Inflammatory macrophage treated with lipopolysaccharide for 4 hours (primary cell): ENCODE data around the gene HOXB8.
A peak's percentile ranks its signal among the peaks of the same experiment; 100 is the strongest.

Source experiments
- DNase-seq: peaks from one replicate; pipeline ENCODE4 v3.0.0-alpha.2; 2020

Gene HOXB8

DNA sequence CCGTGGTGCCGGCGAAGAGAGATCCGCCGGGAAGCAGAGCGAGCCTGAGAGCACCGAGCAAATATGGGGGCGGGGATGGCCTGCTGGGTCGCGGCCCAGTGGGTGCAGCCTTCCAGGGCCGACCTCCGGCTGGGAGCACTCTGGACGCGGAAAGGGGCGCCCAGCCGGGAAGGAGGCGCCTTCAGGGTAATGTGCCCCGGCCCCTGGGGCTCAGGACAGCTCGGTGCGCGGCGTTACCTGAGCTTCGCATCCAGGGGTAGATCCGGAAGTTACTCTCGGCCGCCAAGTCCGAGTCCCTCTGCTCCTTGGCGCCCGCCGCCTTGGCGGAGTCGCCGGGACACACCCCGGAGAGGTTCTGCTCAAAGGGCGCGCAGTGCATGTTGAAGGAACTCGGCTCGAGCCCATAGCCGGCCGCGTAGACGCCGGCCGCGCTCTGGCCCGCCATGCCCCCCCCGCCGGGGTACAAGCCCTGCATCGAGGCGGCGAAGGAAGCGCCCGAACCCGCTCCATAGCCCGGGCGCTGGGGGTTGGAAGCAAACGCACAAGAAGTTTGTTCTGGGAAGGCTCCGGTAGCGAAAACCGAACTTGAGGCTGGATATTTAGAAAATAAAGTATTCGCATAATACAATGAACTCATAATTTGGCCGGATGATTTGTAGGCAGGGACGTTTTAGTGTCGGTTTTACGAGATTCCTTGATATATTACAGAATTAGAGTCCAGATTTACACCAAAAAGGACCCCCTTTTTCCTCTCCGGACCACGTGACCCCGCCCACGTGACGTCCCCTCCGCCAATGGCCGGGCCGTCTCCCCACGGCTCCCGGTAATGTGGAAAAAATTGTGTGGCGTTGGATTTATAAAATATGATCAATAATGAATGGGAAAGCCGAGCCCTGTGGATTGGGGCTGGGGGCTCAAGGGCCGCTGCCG is 4.5 kb downstream of the HOXB8 start, which contains the start of gene HOXB7:
Gene HOXB7 (minus strand): TSS at position 736 of the 930 bp plus-strand sequence. CDS start 99 bp downstream, at position 637.
- DNase-seq = peak; percentile 37

DNA sequence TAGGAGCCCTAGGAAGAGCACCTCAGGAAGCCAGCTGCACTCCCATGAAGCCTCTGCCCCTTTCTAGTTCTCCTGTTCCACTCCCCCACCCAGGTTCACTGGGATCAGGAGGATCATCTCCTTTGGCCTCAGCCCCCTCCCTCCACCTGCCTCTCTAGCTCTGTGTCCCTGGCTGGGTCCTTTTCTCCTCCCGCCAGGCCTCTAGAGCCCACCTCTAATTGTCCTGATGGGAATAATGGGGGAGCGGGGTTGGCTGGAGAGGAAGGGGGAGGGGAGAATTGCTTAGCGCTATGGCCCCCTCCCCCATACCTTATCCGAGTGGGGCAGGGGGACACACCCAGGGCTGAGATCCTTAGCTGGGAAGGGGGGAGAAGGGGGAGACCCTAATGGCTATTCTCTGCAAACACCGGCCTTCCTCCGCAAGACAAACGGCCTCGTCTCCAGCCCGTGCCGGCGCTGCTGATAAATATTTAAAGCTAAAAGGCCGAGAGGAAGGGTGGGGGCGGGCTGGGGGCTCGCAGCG is 5.3 kb downstream of the HOXB8 start:
- no peak for DNase-seq

DNA sequence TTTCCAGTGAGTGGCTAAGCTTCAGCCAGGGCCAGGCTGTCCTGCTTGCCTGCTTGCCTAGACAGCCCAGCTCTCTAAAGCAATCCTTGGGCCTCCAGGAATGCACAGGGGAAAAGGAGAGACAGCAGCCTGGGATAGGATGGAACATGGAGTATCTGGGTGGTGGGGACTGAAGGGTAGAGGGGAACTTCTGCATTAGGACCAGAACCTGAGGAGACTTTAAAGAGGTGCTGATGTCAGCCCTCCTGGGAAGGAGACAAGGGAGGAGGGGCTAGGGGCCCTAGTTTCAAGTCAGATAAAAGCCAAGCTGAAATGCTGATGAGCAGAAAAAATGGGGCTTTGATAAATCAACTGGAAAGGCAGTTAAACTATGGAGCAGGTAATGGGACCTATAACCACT is 6.1 kb downstream of the HOXB8 start:
- no peak for DNase-seq

DNA sequence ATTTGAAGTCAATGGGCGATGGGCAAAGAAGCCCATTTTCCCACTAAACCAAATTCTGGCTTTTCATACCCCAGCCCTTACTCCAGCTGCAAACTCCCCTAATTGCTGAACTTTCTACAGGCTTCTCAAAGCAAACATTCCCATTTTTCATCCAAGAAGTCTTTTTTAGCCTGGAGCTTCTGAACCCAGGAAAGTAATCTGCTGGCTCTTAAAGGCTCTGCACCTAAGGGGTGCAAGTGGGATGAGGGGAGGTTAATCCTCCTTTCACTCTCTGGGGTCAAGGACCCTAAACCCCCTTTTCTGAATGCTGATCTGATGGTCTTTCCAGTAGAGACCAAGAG is 6.6 kb downstream of the HOXB8 start:
- no peak for DNase-seq

DNA sequence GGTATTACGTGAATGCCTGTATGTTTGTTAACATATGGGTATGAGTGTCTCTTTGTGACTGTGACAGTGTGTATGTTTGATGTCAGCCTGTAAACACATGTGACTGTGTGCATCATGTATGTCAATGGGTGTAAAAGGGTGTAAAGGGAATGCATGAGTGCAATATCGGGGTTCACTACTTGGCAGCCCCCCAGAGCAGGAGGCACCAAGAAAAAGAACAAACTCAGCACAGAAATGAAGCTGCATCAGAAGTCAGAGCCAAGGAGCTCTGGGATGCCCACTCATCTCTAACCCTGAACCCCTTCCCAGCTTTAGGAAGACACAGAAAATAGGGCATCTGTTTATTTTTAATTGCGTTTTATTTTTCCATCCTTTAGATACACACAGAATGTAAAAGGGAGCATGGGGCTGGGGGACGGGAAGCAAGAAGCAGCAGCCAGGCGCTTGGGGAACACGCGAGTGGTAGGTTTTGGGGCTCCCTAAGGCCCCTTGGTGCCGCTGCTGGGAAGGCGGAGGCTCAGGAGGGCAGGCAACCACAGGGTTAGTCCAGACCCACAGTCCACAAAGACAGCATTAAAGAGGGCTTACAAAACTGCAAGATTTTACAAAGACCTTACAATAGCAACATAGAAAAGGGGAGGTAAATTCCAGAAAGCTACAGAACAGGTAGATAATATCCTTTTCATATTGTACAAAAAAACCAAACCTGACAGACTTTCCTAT is 8.0 kb downstream of the HOXB8 start:
- no peak for DNase-seq

DNA sequence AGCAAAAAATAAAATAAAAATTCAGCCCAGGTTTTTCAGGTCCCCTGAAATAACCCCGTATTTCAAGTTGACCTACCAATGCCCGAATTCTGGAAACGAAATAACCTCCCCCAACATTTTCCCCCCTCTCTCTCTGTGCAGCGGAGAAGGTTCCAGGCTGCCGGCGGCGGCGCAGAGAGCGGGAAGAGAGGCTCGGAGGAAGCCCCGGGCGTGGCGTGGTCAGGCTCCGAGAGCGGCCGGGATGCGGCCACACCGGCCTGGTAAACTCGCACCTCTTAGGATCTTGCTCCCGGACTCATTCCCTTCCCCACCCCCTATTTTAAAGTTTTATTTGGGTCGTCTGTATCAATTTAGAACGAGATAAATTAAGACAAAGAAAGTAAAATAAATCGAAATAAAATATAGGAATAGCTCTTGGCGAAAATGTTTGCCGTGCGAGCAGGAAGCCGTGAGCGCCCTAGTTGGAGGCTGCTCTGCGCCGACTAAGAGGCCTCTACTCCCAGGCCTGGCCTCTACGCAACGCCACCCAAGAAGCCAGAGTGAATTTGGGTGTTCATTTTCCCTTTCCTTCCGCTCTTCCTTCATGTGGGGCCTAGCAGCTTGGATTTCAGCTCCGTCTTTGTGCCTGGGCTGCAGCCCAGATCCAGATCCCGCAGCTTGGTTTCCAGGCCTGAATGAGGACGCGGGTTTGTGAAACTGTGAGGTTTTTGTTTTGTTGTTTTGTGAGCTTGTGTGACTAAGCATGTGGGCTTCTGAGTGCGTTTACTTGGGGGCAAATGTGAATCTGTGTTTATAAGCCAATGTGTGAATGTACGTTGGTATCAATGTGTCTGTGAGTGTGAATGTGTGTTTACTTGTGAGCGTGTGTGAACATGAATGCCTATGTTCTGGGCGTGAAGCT is 8.9 kb downstream of the HOXB8 start:
- DNase-seq = no peak

DNA sequence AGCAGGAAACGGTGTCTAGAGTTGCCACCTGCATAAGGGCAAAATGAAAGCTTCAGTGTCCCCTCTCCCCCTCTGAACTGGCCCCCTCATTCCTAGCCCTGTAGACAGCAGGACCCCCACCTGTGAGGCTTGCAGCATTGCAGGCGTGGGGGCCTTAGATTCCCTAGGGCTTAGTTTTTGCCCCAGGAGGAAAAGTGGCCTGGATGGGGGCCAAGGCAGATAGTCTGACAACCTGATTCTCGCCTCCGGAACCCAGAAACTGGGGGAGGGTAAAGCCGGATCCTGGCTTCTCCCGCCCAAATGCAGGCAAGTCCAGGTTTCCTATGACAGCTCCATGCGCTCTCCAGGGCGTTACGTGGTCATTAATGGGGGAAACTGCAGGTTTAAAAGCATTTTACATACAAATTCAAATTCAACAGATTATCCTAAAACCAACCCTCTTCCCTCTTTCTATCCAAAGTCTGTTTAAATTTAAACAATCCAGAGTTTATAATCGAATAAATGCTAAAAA is 9.6 kb downstream of the HOXB8 start:
- no peak for DNase-seq

DNA sequence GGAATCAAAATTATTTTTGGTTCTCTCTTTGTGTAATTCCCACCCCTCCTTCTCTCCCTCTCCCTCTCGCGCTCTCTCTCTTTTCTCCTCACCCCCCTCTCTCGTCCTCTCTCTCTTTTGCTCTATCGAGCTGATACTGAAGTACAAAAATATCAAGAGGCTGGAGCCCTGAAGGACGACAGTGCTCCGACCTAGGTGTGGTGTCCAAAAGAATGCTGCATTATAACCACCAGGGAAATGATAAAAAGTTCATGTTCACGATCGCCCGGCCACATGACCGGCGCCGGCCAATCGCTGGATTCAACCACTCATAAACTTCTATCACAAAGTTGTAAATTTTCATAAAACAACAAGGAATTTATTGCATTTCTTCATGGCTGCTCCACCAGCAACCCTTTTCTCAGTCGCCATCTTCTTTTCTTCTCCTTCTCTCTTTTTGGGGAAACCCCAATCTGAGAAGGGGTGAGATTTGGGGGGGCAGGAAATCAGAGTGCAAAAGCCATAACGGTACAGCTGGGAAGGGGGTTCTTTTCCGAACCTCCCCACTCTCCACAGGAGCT is 10.2 kb downstream of the HOXB8 start, which contains the start of gene HOXB6:
Gene HOXB6 (minus strand): TSS at position 217 of the 560 bp plus-strand sequence. CDS start 6,836 bp downstream, outside the sequence.
- no peak for DNase-seq

DNA sequence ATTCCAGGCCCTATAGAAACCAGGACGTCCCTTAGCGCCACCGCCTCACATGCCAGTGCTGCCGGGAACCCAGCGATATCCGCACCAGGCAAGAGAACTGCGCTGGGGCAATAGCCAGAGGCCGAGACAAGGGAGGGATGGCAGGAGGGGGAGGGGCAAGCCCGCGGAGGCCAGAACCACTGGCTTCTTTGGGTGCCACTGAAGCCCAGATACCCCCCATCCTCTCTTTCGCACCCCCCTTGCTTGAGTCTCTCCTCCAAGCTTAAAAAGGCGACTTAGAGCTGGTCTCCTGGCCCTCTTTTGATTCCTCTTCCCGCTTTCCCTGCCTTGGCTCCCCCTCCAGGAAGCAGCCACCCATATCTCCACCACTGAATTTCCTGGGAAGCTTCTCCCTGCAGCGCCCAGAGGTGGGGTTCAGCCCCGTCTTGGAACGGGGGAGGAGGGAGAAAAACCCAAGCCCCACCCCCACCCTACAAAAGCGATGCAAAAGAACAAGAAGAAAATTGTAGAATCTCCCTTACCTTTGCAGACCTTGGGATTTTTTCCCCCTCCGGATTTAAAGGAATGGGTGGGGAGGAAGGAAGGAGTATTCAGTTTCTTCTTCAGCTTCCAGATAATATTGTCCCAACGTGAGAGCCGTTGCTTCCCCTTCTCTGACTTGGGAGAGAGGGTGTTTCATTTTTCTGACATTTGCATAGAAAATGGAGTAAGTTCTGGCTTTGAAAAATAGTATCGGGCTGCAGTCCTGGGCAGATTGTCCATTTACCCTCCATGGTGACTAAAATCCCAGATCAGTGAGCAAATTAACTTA is 10.9 kb downstream of the HOXB8 start:
- no peak for DNase-seq

DNA sequence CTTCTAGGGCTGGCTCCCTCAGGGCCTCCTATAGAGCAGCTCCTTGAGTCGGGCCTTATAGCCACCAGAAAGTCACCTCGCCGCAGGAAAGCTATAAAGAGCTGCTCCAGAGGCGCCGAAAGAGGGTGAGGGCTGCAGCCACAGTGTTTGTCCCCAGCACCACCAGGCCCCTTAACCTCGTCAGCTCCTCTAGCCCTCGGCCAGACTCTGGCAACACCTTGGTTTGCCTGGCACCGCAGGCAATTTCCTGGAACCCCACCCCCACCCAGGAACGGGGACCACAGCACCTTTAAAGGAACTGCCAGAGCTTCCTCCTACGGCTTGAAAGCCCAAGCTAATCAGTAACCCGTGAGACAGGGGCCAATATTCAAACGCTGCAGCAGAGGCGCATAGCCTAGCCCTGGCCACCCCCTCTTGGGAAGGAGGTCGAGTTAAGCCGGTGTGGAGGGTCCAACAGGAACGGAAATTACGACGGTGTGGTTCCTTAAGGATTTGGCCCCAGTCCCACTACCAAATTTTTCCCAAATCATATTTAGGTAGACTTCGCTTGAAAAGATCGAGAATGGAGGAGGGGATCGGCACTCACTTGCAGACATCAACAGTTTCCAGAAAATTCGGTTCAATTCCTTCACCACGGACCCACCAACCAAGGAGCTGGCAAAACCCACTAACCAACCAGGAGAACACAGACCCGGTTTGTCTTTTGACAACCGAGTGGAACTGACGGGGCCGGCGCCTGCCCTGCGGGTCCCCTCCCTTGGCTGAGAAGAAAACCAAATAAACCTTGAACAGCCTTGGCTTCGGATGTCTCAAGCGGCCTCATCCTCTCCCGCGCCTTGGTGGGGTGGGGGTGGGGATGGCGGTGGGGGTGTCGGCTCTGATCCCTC is 13.3 kb downstream of the HOXB8 start:
- DNase-seq = no peak

DNA sequence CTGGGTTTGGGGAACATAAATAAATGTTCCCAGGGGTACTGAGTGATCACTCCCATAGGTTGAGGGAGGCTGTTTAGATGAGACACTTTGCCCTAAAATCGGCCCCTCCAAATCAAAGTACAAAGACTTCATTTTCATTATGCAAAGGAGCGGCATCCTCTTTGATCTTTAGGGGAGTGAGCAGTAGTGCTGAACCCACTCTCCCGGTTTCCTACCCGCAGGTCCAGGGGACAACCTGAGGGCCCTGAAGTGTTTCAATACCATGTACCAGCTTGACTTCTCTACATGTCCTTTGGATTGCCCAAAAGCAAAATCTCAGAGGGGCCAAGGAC is 13.9 kb downstream of the HOXB8 start:
- DNase-seq = no peak

DNA sequence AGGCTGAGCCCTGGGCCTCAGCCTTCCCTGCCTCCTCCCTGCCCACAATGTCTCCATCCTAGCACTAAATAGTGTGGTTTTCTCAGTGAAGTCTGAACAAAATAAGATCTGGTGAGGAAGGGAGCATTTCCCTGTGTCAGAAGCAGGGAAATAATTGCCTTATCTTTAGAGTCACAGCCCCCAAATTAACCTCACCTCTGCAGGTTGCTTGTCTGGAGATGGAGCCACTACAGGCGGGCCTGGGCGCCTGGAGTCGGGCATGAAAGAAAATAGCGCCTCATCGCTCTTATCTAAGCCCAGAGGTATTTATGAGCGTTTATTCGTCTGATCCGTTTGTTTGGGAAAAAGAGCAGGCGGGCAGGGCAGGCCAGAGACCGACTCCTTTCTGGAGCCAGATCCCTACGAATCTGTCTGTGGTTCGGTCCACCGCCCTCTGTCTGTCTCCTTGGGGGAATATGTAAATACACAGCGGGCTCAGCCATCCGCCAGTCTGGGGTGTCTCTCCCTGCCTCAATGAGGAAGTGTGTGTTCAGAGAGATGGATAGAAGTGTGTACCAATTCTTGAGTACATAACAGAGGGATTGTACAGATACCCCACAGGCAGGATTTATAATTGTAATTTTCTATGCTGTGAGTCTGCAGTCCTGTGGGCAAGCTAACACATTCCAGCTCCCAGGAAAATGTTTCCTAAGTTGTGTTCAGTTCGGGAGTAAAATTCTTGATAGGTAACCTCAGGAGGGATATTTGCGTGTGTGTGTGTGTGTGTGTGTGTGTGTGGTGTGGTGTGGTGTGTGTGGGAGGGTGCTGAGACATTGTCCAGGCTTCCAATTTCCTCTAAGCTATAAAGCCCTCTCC is 14.6 kb downstream of the HOXB8 start:
- no peak for DNase-seq

DNA sequence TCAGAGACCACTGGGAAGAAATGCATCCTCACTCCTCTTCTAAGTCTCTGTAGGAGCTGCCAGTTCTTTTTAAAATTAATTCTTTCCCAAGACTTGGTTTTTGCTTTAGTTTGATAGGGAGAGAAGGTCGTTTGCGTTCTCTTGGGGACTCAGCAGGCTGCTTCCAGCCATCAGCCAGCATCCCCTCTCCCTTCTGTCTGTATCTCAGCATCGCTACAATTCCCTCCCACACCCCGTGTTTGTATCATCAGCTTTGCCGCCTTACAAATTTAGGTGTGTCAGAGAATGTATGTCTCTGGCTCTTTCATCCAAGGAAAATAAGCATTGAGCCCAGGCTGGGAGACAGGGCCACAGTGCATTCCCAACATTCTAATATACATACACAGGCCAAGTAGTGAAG is 15.7 kb downstream of the HOXB8 start:
- no peak for DNase-seq

DNA sequence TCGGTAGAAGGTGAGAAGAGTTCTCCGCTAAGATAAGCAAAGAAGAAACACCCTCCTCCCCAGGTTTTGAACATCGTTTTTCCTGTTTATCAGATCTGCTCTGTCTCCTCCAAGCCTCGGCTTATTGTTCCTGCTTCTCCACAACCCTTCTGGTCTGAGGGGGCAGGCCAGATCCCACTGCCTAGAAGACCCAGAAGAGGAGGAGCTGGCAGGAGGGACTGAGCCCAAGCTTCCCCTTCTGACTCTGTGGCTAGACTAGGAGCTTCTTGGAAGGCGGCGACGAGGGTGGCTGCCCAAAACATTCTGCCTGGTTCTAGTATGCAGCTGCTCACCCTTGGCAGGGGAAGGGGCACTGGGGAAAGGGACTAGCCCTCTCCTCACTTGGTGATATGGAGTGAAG is 16.4 kb downstream of the HOXB8 start:
- DNase-seq = no peak

DNA sequence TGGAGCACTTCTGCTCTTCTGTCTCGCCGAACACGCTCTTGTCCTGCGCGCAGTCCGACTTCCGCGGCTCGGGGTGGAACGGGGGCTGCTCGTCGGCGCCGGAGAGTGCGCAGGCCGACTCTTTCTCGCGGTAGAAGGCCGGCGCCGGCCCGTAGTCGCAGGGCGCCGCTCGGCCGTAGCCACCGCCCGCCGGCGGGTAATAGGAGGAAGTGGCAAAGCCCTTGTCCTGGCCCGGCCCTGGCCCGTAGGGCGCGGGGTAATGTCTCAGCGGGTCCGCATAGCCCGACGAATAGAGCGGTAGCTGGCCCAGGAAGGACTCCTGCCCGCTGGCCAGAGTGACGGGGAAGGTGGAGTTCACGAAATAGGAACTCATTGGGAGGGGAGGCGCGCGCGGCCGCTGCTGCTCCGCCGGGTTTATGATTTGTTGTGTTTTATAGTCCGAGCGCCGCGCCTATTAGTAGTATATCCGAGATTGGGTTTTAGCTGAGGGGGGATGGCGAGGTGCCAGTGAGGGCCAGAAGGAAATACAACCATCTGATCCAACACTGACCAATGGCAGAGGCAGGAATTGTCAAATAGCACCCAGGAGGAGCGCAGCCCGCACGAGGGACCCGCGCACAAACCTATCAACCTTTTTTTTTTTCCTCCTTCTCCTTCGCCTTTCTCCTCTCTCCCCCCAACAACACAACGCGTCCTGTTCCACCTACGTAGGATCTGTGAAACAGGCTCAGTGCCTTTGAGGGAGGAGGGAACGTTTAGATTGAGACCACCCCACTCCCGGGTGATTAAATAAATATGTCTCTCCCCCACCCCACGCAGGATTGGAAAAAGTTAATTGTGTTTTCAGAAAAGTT is 17.1 kb downstream of the HOXB8 start:
- peak; percentile 52 for DNase-seq

DNA sequence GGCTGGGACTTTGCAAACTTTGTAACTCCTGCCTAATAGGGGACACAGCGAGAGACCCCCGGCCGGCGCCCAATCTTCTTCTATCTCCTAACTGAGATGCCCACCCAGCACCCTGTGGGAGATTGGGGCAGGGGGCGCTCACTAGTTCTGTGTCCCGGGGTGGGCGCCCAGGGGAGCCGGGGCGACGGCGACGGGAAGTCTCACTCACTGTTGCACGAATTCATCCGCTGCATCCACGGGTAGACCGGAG is 17.6 kb downstream of the HOXB8 start:
- no peak for DNase-seq

DNA sequence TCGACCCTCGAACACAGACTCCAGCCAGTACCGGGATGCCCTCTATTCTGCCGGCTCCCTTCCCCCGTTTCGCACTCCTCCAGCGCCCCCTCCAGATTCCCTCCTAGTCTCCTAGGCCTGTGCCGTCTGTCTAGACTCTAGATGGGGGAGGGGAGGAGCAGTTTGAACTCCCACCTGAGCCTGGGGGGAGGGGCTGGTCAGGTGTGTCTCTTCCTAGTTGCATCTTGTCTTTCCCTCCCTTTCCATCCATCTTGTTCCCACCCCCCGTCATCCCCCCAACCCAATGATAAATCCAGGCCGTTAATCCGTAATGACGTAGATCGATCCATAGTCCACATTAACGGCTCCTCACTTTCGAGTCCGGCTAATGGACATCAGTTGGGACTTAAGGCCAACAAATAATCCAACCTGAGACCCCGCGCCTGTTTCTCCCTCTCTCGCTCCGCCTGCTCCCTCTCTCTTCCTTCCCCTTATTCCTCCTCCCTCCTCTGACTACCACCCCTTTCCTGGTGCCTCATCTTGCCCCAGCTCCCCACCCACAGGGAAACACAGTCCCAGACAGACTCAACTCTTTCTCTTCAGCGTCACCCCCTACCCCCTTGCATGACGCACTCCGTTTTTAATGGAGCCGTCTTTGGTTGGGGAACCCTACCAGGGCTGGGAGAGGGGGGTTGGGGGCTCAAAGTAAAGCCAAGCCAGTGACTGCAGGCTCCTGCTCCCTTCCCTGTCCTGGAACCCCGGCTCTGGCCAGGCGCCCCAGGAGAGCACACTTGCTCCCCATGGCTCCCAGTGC is 18.2 kb downstream of the HOXB8 start:
- no peak for DNase-seq
